ENCODE results near the gene TBX21.

TBX21 gene

DNA sequence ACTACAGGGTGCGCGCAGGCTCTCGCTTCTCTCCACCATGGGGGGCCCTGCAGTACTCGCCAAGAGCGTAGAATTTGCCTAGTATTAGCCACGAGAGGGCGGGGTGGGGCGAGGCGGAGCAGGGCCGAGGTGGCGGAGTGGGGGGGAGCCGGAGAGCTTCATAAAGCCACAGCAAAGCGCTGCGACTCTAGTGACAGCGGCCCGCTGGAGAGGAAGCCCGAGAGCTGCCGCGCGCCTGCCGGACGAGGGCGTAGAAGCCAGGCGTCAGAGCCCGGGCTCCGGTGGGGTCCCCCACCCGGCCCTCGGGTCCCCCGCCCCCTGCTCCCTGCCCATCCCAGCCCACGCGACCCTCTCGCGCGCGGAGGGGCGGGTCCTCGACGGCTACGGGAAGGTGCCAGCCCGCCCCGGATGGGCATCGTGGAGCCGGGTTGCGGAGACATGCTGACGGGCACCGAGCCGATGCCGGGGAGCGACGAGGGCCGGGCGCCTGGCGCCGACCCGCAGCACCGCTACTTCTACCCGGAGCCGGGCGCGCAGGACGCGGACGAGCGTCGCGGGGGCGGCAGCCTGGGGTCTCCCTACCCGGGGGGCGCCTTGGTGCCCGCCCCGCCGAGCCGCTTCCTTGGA lies at the start of gene TBX21:
Gene TBX21, plus strand, starts transcription at position 190 of the 627 bp plus-strand sequence. Its CDS starts 219 bp downstream, at position 409.
- no peak for DNase-seq

GRCh38 chr17:47684025-47684424 lies 49.0 kb upstream of the TBX21 start:
- no peak for DNase-seq

- no peak for DNase-seq
Observed at GRCh38 chr17:47684535-47685193, 48.4 kb upstream of the TBX21 start.

GRCh38 chr17:47685556-47686275 lies 47.3 kb upstream of the TBX21 start:
- no peak for DNase-seq

DNA sequence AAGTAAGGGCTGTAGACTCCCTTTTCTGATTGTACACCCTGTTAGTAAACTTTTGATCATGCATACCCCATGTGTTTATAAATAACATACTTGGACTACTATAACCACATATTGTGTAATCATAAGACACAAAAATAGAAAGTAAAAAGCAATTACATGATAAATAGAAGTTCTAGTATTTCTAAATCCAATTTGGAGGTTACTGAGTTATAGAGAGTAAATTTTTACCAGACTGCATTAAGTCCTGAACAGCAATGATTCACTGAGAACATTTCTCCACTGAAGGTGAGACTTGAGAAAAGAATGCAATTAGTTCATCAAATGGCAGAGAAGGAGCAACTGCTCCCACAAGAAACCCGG lies 46.8 kb upstream of the TBX21 start:
- peak; percentile 68 for DNase-seq

- no peak for DNase-seq
Observed at GRCh38 chr17:47686664-47687327, 46.2 kb upstream of the TBX21 start.

GRCh38 chr17:47687328-47687690 lies 45.7 kb upstream of the TBX21 start:
- DNase-seq, result no peak

DNA sequence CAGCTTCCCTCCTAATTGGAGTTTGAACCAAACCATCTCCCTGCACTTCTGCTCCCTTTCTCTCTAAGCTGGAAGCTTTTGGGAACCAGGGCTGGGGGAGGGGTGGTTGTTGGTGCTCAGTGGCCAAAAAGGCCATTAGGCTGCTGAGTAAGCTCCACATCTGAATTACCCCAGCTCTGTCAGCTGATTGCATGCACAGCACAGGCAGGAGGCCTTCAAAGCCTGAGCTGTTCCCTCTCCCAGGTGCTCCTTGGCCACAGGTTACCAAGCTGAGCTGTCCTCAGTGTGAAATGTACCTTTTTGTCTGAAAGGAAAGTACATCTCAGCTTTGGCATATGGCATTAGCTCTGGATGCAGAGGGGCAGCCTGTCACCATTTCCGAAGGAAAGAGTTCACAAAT lies 45.3 kb upstream of the TBX21 start:
- DNase-seq, result no peak

DNA sequence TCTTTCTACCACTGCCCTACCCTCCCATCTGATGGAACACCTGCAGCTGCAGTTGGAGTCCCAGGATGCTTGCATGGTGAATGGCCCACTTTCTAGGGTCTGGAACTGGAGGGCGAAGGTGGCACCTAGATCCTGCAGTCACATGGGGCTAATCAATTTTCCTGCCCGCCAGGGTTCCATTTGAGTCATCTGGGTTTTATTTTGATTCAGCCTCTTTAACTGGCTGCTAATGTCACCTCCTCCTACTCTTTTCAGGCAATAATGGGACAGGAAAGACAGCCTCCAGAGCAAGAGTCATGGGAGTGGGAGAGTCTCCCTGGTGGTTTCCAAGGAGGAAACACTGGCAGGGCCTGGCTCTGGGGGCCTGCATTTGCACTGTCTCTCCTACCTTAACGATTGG lies 42.9 kb upstream of the TBX21 start:
- DNase-seq, result no peak

GRCh38 chr17:47692137-47692894 lies 40.7 kb upstream of the TBX21 start:
- DNase-seq, result no peak

GRCh38 chr17:47692895-47693730 lies 39.9 kb upstream of the TBX21 start:
- no peak for DNase-seq

DNA sequence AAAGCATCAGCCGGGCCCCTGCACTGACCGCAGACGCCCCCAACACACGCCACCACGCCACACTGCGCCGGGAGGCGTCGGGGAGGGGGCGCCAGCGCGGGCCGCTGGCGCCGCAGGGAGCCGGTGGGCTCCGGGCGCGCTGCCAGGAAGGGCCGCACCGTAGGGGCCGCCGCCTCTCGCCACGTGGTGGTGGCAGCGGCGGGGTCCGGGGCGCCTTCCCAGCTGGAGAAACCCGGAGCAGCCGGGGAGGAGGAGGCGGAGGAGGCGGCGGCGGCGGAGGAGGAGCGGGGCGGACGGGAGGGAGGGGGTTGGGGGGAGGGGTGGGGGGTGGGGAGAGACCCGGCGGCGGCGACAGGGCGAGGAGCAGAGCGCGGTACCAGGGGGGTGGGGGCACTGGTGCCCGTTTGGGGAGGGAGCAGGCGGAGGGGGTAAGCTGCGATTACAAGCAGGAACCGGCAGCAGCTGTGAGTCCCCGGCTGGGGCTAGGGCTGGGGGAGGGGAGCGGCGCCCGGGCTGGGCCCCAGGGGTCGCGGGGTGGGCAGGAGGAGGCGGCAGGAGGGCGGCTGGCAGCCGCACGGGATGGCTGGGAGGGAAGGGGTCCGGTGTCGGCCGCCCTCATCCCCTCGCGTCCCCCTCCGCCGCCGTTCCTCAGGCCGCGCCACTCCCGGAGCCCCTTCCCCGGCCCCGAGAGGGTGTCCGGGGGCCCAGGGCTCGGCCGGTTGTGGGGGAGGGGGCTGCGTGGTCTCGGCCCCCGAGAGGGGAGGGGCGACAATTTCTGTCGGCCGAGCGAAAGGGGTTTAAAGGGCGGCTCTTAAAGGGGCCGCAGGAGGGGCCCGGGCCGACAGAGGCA lies 39.1 kb upstream of the TBX21 start, which contains the start of gene TBKBP1:
Gene TBKBP1, plus strand, starts transcription at position 431 of the 850 bp plus-strand sequence. CDS start 1,952 bp downstream, outside the sequence.
- no peak for DNase-seq

GRCh38 chr17:47694581-47695428 lies 38.2 kb upstream of the TBX21 start:
- DNase-seq, result no peak

DNA sequence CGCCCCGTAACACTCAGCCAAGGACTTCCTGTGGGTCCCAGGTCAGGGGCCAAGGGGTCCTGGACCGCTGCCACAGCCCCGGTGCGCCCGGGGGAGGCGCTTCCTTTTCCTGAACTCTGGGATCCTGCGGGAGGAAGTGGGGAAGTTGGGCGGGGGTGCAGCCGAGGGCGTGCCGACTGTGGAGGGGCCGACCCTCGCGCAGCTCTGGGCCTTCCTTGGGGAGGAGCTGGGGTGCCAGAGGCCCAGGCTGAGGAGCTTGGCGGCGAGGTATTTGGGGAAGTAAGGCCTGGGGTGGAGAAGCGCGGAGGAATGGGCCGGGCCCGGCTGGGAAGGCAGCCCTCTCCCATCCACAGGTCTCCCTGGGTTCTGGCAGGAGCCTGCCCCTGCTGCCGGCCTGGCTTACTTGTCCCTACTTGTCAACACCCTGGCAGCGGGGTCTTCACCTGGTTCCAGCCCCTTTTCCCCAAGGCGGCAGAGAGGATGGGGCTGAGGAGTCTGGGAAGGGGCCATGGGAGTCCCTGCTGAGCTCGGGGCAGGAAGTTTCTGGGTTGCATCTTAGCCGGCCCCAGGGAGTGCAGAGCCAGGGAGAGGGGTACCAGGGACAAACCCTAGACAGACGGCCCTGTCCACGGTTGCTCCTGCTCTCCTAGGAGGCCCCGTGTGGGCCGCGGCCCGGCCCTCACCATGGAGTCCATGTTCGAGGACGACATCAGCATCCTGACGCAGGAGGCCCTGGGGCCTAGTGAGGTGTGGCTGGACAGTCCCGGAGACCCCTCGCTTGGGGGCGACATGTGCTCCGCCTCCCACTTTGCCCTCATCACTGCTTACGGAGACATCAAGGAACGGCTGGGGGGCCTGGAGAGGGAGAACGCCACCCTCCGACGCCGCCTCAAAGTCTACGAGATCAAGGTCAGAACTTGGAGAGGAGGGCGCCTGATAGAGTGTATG lies 37.3 kb upstream of the TBX21 start:
- no peak for DNase-seq

GRCh38 chr17:47696717-47697642 lies 36.1 kb upstream of the TBX21 start:
- no peak for DNase-seq

GRCh38 chr17:47697906-47698711 lies 34.9 kb upstream of the TBX21 start:
- no peak for DNase-seq
